SK-N-SH treated with all-trans-retinoic acid at 6 μM for 48 hours (cell line): ENCODE measurements around the gene CHAC1.

ENCODE experiments used
- SNAI2 ChIP-seq: fragments of 250-450 bp; sonication (Bioruptor Pico); IDR thresholded peaks from 2 replicates; pipeline ENCODE4 v1.5.0; 2020; ENCODE audit warnings: mild to moderate bottlenecking, moderate library complexity
- TCF4 ChIP-seq: fragments of 250-450 bp; sonication (Bioruptor Pico); IDR thresholded peaks from 2 replicates; pipeline ENCODE4 v1.8.0; 2021; ENCODE audit warnings: mild to moderate bottlenecking, moderate library complexity, borderline replicate concordance
- ZNF565 ChIP-seq: fragments of 450-650 bp; formaldehyde crosslinking; conservative IDR thresholded peaks from 2 replicates; pipeline ENCODE4 v1.5.0; 2020; ENCODE audit warnings: low read depth, mild to moderate bottlenecking, moderate library complexity

DNA sequence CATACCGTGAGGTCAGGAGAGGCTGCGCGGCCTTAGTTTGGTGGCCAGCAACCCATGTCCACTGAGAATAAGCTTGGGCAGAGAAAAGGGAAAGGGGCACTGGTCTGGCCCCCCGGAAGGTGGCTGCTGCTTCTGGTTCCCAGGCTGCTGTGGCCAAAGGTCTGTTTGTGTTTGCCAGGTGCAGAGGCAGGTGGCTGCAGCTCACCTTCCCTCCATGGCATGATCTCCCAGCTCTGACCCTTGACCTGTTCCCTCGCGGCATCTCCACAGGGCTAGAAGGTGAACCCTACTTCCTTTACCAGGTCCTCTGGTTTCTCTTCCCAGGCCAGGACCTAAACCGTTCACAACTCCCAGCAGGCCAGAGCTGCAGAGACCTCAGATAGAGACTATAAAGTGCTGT, 45.2 kb upstream of the CHAC1 start:
- TF ChIP-seq SNAI2 (CRISPR knock-in tag) (no peak), ZNF565 (CRISPR knock-in tag) (no peak), TCF4 (no peak)
